Neutrophil (primary cell): ENCODE measurements around the gene PSKH1.

ENCODE experiments used
- H3K27ac ChIP-seq: fragments of 200-600 bp; sonication (generic); 2 replicates; pipeline ENCODE4 v1.5.1; 2016; ENCODE audit warnings: mild to moderate bottlenecking, moderate library complexity
- H3K27me3 ChIP-seq: fragments of 200-600 bp; sonication (generic); 2 replicates; pipeline ENCODE4 v1.6.0; 2016; ENCODE audit warnings: mild to moderate bottlenecking
- H3K36me3 ChIP-seq: fragments of 200-600 bp; sonication (generic); 2 replicates; pipeline ENCODE4 v1.5.1; 2017
- H3K4me1 ChIP-seq, 2 experiments: fragments of 200-600 bp in 1 of 2; sonication (generic) in 1 of 2; 1 replicate in 1 of 2; 2 replicates in 1 of 2; pipeline versions ENCODE4 v1.5.1 to v1.6.1; 2013 to 2016; ENCODE audit warnings: low read depth in 1 of 2, low read length in 1 of 2, mild to moderate bottlenecking in 1 of 2, moderate library complexity in 1 of 2; ENCODE audit not compliant: control insufficient read depth in 1 of 2, insufficient read depth in 1 of 2
- H3K4me3 ChIP-seq, 2 experiments: fragments of 200-600 bp in 1 of 2; sonication (generic) in 1 of 2; 1 replicate in 1 of 2; 2 replicates in 1 of 2; pipeline ENCODE4 v1.5.1; 2013 to 2016; ENCODE audit warnings: low read depth in 1 of 2, low read length in 1 of 2, mild to moderate bottlenecking in 1 of 2, moderate library complexity in 1 of 2
- H3K9me3 ChIP-seq: fragments of 200-600 bp; sonication (generic); 2 replicates; pipeline ENCODE4 v1.5.1; 2016
- CTCF ChIP-seq: fragments of 200-600 bp; sonication (generic); IDR thresholded peaks from 2 replicates; pipeline ENCODE4 v1.5.1; 2016; ENCODE audit warnings: antibody characterized with exemption

Gene PSKH1

GRCh38 chr16:67959536-67960329, 66.7 kb downstream of the PSKH1 start:
- TF ChIP-seq CTCF: no peak

GRCh38 chr16:67961551-67961957, 68.5 kb downstream of the PSKH1 start:
- peaks cover 0 to 1% of the 10 kb centered on the region in 2 experiments for H3K4me1 ChIP-seq
- TF ChIP-seq CTCF: no peak
- H3K4me3 ChIP-seq: no peak overlapping the region

More at GRCh38 chr16:67959536-67960329, 66.7 kb downstream of the PSKH1 start:
- H3K27ac ChIP-seq: no peak overlapping the region
- H3K27me3 ChIP-seq: no peaks in the 10 kb centered on the region
- no peaks in the 10 kb centered on the region for H3K9me3 ChIP-seq
- H3K4me1 ChIP-seq: no peaks in the 10 kb centered on the region
- no peak overlapping the region for H3K4me3 ChIP-seq
- H3K36me3 ChIP-seq: peaks cover 15% of the 10 kb centered on the region

GRCh38 chr16:67962135-67962534, 69.1 kb downstream of the PSKH1 start:
- Histone ChIP-seq H3K27me3 (peaks cover 9% of the 10 kb centered on the region), H3K4me1 (peaks cover 5 to 7% of the 10 kb centered on the region in 2 experiments), H3K36me3 (peaks cover 10% of the 10 kb centered on the region), H3K4me3 (no peak overlapping the region), H3K27ac (no peak overlapping the region), H3K9me3 (no peaks in the 10 kb centered on the region)
- TF ChIP-seq CTCF: no peak

More at GRCh38 chr16:67961551-67961957, 68.5 kb downstream of the PSKH1 start:
- Histone ChIP-seq H3K27me3 (peaks cover 3% of the 10 kb centered on the region), H3K36me3 (peaks cover 10% of the 10 kb centered on the region), H3K9me3 (no peaks in the 10 kb centered on the region), H3K27ac (no peak overlapping the region)

GRCh38 chr16:67963292-67963661, 70.2 kb downstream of the PSKH1 start:
- no peak for TF ChIP-seq CTCF
- no peak overlapping the region for H3K4me3 ChIP-seq
- peaks cover 13 to 14% of the 10 kb centered on the region in 2 experiments for H3K4me1 ChIP-seq
- H3K27me3 ChIP-seq: peaks cover 18% of the 10 kb centered on the region
- no peaks in the 10 kb centered on the region for H3K9me3 ChIP-seq
- H3K36me3 ChIP-seq: peaks cover 6% of the 10 kb centered on the region
- no peak overlapping the region for H3K27ac ChIP-seq

GRCh38 chr16:67963662-67964321, 70.7 kb downstream of the PSKH1 start:
- TF ChIP-seq CTCF: no peak
- Histone ChIP-seq H3K36me3 (peaks cover 6% of the 10 kb centered on the region), H3K4me3 (no peak overlapping the region), H3K27me3 (peaks cover 20% of the 10 kb centered on the region), H3K4me1 (peaks cover 15 to 17% of the 10 kb centered on the region in 2 experiments), H3K27ac (no peak overlapping the region), H3K9me3 (no peaks in the 10 kb centered on the region)
